HG02970 (cell line): ENCODE data around the gene ARMC5.
A peak's percentile ranks its signal among the peaks of the same experiment; 100 is the strongest.

ENCODE experiments used
- ATAC-seq: cut with Tn5 transposase; IDR thresholded peaks from one replicate; pipeline ENCODE4 v1.9.1; 2021; ENCODE audit warnings: mild to moderate bottlenecking, moderate library complexity, moderate number of reproducible peaks; ENCODE audit not compliant: unreplicated experiment, low FRiP score

Gene ARMC5

GRCh38 chr16:31459687-31460581, 633 bp downstream of the ARMC5 start:
- ATAC-seq: peak; percentile 82

GRCh38 chr16:31460582-31461002, 1.3 kb downstream of the ARMC5 start:
- ATAC-seq: no peak

- no peak for ATAC-seq
These were observed 2.1 kb downstream of the ARMC5 start for GRCh38 chr16:31461201-31461920.

- no peak for ATAC-seq
These were observed 2.9 kb downstream of the ARMC5 start for GRCh38 chr16:31461921-31462804.

GRCh38 chr16:31464348-31464769, 5.1 kb downstream of the ARMC5 start:
- no peak for ATAC-seq

GRCh38 chr16:31464781-31465260, 5.5 kb downstream of the ARMC5 start:
- ATAC-seq: no peak

- no peak for ATAC-seq
These were observed 6.6 kb downstream of the ARMC5 start for GRCh38 chr16:31465788-31466370.

- no peak for ATAC-seq
These were observed 7.1 kb downstream of the ARMC5 start for GRCh38 chr16:31466381-31466841.

- ATAC-seq: no peak
These were observed 8.0 kb downstream of the ARMC5 start for GRCh38 chr16:31467151-31467773.

- no peak for ATAC-seq
These were observed 8.6 kb downstream of the ARMC5 start for GRCh38 chr16:31467858-31468257.

- ATAC-seq: no peak
These were observed 11.3 kb downstream of the ARMC5 start for GRCh38 chr16:31470615-31471014.

GRCh38 chr16:31471241-31471874, 12.1 kb downstream of the ARMC5 start:
- no peak for ATAC-seq

- ATAC-seq: no peak
These were observed 12.8 kb downstream of the ARMC5 start, which contains the start of gene TGFB1I1 for GRCh38 chr16:31471875-31472708. TSS of gene TGFB1I1 (plus strand) at chr16:31472152. CDS start at chr16:31472189, 37 bp downstream.

GRCh38 chr16:31472709-31473203, 13.5 kb downstream of the ARMC5 start:
- ATAC-seq: no peak

- no peak for ATAC-seq
These were observed 14.1 kb downstream of the ARMC5 start for GRCh38 chr16:31473264-31473984.

- no peak for ATAC-seq
These were observed 14.9 kb downstream of the ARMC5 start for GRCh38 chr16:31474173-31474714.
